MM.1S (cell line): Measurements from ENCODE around the gene HSFY2.
"Not testable (repeated sequence)": the region's sequence is repeated elsewhere in the genome, so short reads cannot be mapped to it uniquely, and the experiment has no call there.

Source experiments
- EZH2 ChIP-seq: fragments of 300-600 bp; sonication (generic); optimal IDR thresholded peaks from 2 replicates; pipeline ENCODE3; 2017; ENCODE audit warnings: low read depth, mild to moderate bottlenecking, antibody characterized with exemption, low read length, mixed read lengths
- EZH2phosphoT487 ChIP-seq: fragments of 300-600 bp; sonication (generic); IDR thresholded peaks from 2 replicates; pipeline ENCODE4 v1.6.1; 2018; ENCODE audit warnings: antibody characterized with exemption, low read length
- TF ChIP-seq, protein P1 (sequence below): fragments of 300-600 bp; sonication (generic); IDR thresholded peaks from 2 replicates; pipeline ENCODE4 v1.5.1; 2016; ENCODE audit warnings: antibody characterized with exemption, low read length, mixed read lengths

DNA sequence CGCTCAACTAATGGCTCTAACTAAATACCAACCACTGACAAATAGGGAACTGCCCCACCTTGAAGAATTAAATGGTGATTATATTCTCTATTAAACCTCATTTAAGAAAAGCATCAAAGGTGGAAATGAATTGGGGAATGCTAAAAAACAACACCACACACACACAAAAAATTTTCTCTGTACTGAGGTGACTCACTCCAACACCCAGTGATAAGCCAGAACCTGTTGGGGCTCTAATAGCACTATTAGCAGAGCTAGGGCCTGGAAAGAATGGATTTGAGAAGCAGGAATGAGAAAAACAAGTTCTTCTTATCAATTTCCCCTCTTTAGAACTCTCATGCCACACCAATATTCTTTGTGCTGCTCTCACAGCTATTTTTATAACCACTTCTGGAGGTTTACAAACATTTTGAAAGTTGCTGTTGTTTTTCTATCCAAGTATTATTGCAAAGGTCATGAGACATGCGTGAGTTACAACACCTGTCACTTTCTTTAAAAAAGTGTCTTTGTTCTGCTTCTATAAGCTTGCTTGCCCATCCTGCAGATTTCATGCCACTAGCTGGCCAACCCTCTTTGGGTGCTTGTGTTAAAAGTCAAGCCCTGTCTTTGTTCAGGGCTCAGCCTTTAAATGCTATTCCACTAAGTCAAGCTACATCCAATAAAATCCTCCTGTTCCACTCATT lies 20.3 kb downstream of the HSFY2 start:
- not testable (repeated sequence) for TF ChIP-seq EZH2phosphoT487, EZH2
- TF ChIP-seq, protein P1, sequence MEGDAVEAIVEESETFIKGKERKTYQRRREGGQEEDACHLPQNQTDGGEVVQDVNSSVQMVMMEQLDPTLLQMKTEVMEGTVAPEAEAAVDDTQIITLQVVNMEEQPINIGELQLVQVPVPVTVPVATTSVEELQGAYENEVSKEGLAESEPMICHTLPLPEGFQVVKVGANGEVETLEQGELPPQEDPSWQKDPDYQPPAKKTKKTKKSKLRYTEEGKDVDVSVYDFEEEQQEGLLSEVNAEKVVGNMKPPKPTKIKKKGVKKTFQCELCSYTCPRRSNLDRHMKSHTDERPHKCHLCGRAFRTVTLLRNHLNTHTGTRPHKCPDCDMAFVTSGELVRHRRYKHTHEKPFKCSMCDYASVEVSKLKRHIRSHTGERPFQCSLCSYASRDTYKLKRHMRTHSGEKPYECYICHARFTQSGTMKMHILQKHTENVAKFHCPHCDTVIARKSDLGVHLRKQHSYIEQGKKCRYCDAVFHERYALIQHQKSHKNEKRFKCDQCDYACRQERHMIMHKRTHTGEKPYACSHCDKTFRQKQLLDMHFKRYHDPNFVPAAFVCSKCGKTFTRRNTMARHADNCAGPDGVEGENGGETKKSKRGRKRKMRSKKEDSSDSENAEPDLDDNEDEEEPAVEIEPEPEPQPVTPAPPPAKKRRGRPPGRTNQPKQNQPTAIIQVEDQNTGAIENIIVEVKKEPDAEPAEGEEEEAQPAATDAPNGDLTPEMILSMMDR: not testable (repeated sequence)
